MCF 10A (cell line): ENCODE measurements around the gene JMJD6. TPM values are rescaled to one million over a fixed set of nuclear protein-coding genes. Genes with fewer than 3 reads are reported as not detected.

ENCODE experiments used
- BruUV-seq: library from RNA; stranded (reverse); fragments of 400-500 nt; replicated peaks from 2 replicates; lab custom pipeline; 2021; lab: Mats Ljungman, UMichigan
- CTCF ChIA-PET: fragments of 300-600 bp; sonication (Branson Sonifier 250); formaldehyde crosslinking; extraction: SDS; loops from one replicate; lab custom pipeline; 2021; ENCODE audit warnings: antibody characterized with exemption, inconsistent platforms; lab: Yijun Ruan, JAX
- POLR2A ChIA-PET: fragments of 300-600, 350-650 bp; sonication (Branson Sonifier 250); formaldehyde crosslinking; extraction: SDS; loops from one replicate; lab custom pipeline; 2020; ENCODE audit warnings: antibody characterized with exemption, inconsistent platforms; lab: Yijun Ruan, JAX
- DNase-seq: peaks from one replicate; pipeline ENCODE4 v3.0.0-alpha.2; 2018; ENCODE audit not compliant: unreplicated experiment
- H3K27ac Mint-ChIP-seq: one replicate; pipeline ENCODE4 v1.8.0; 2022; ENCODE audit warnings: mild to moderate bottlenecking, low read depth, mixed read lengths; ENCODE audit not compliant: unreplicated experiment
- H3K27me3 Mint-ChIP-seq: one replicate; pipeline ENCODE4 v1.8.0; 2022; ENCODE audit warnings: mixed read lengths; ENCODE audit not compliant: insufficient read depth, unreplicated experiment
- H3K36me3 Mint-ChIP-seq: one replicate; pipeline ENCODE4 v1.8.0; 2022; ENCODE audit warnings: mild to moderate bottlenecking, moderate library complexity, mixed read lengths; ENCODE audit not compliant: insufficient read depth, unreplicated experiment
- H3K4me1 Mint-ChIP-seq: one replicate; pipeline ENCODE4 v1.8.0; 2022; ENCODE audit warnings: mixed read lengths; ENCODE audit not compliant: insufficient read depth, unreplicated experiment
- H3K4me3 Mint-ChIP-seq: one replicate; pipeline ENCODE4 v1.8.0; 2022; ENCODE audit warnings: mild to moderate bottlenecking, moderate library complexity, mixed read lengths; ENCODE audit not compliant: unreplicated experiment
- H3K9me3 Mint-ChIP-seq: one replicate; pipeline ENCODE4 v1.8.0; 2022; ENCODE audit warnings: mixed read lengths; ENCODE audit not compliant: unreplicated experiment
- CTCF ChIP-seq: fragments of 200-600 bp; IDR thresholded peaks from one replicate; pipeline ENCODE4 v1.8.0; 2022; ENCODE audit warnings: antibody characterized with exemption, mild to moderate bottlenecking; ENCODE audit not compliant: unreplicated experiment
- intact Hi-C: fragments of 100-400 bp; cut with micrococcal nuclease; formaldehyde crosslinking; loops from 2 replicates; pipeline ENCODE4 v1.14.1; 2022
- total RNA-seq: library from RNA; stranded (reverse); gene quantifications from 2 replicates; pipeline ENCODE4 v1.2.3, GENCODE V29; 2022

JMJD6 gene
- total RNA-seq, 1 experiment from 2014 or later: 29.4 TPM

DNA sequence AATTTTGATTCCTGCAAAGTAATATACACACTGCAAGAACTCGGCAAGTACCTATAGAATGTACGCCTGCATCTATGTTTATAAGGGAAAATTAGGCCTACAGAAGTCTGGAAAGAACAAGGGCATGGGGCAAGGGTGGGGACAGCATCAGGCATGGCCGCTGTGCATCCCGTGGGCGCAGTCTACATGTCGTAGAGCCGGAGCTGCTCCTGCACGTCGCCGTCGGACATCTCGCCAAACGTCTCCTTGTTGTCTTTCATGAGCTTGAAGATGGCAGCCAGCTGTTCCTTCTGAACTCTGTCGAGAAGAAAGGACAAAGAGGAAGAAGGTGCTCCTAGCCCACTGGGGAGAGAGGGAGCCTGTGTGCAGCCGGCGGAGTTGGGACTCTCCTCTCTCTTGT lies 49.0 kb downstream of the JMJD6 start:
- DNase-seq: no peak
- no peaks in the 10 kb centered on the region for H3K36me3 Mint-ChIP-seq
- TF ChIP-seq CTCF: no peak
- no peak overlapping the region for H3K4me3 Mint-ChIP-seq
- H3K27ac Mint-ChIP-seq: no peak overlapping the region
- intact Hi-C loops: no loop called here
- BruUV-seq: no TSS peak
- H3K4me1 Mint-ChIP-seq: peaks cover 5% of the 10 kb centered on the region
- ChIA-PET CTCF (interaction anchor here (0.6 kb wide), 2 partner anchors 11 to 292 kb away, joined by 3 read pairs; no protein-coding TSS in a partner anchor), POLR2A (interaction anchor here (0.6 kb wide), 2 partner anchors 18 to 214 kb away, joined by 3 read pairs; no protein-coding TSS in a partner anchor)
- no peaks in the 10 kb centered on the region for H3K27me3 Mint-ChIP-seq
- H3K9me3 Mint-ChIP-seq: no peaks in the 10 kb centered on the region

DNA sequence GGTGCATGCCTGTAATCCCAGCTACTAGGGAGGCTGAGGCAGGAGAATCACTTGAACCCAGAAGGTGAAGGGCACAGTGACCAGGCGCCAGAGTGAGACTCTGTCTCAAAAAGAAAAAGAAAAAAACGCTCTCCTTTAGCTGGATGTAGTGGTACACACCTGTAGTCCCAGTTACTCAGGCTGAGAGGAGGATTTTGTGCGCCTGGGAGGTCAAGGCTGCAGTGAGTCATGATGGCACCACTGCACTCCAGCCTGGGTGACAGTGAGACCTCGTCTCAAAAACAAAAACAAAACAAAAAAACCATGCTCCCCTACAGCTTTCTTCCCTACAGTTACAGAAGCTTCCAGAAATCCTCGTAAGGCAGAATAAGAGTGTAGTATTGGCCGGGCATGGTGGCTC lies 49.8 kb downstream of the JMJD6 start:
- POLR2A ChIA-PET: no interaction called here

DNA sequence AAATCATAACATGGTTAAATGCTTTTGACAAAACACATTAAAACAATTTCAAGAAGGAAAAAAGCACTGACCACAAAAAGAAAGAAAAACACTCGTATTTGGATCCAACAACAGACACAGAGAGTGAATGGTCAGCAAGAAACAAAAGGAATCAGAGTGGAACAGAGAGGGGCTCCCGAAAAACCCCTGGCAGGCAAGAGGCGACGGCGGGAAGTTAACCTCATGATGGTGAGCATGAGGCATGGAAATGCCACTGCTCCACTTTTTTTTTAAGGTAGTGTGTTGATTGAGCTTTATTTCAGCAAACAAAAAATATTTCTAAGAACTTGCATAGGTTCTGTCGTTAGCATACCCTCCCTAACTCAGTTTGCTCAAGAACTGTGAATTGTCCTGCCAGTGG lies 50.8 kb downstream of the JMJD6 start:
- no peak overlapping the region for H3K27ac Mint-ChIP-seq
- H3K4me1 Mint-ChIP-seq: no peaks in the 10 kb centered on the region
- intact Hi-C loops: no loop called here
- H3K9me3 Mint-ChIP-seq: no peaks in the 10 kb centered on the region
- DNase-seq: no peak
- no peak for TF ChIP-seq CTCF
- CTCF ChIA-PET: no interaction called here
- no peaks in the 10 kb centered on the region for H3K27me3 Mint-ChIP-seq
- BruUV-seq: no TSS peak
- H3K4me3 Mint-ChIP-seq: no peak overlapping the region
- POLR2A ChIA-PET: no interaction called here
- H3K36me3 Mint-ChIP-seq: no peaks in the 10 kb centered on the region

More for the DNA sequence above, 49.8 kb downstream of the JMJD6 start:
- intact Hi-C loops: no loop called here
- no peaks in the 10 kb centered on the region for H3K27me3 Mint-ChIP-seq
- no peak overlapping the region for H3K27ac Mint-ChIP-seq
- no peak for DNase-seq
- H3K4me3 Mint-ChIP-seq: no peak overlapping the region
- H3K4me1 Mint-ChIP-seq: peaks cover 5% of the 10 kb centered on the region
- H3K36me3 Mint-ChIP-seq: no peaks in the 10 kb centered on the region
- BruUV-seq: no TSS peak
- no peaks in the 10 kb centered on the region for H3K9me3 Mint-ChIP-seq
- CTCF ChIA-PET: no interaction called here
- no peak for TF ChIP-seq CTCF

- Mint-ChIP-seq H3K9me3 (no peaks in the 10 kb centered on the region), H3K27me3 (no peaks in the 10 kb centered on the region), H3K4me3 (no peak overlapping the region), H3K36me3 (no peaks in the 10 kb centered on the region), H3K4me1 (no peaks in the 10 kb centered on the region), H3K27ac (no peak overlapping the region)
- no TSS peak for BruUV-seq
- no peak for DNase-seq
- no peak for TF ChIP-seq CTCF
- ChIA-PET POLR2A (no interaction called here), CTCF (interaction anchor here (0.6 kb wide), 2 partner anchors 152 to 1234 kb away, joined by 3 read pairs; no protein-coding TSS in a partner anchor)
- intact Hi-C loops: no loop called here
Measured at GRCh38 chr17:76674600-76674999, 51.8 kb downstream of the JMJD6 start.
